K562 (cell line): ENCODE data around the gene SCLY.

Experiments used
- DMBX1 ChIP-seq: fragments of 250-450 bp; sonication (Bioruptor Pico); IDR thresholded peaks from 2 replicates; pipeline ENCODE4 v1.8.0; 2022; ENCODE audit warnings: inconsistent platforms, mild to moderate bottlenecking, moderate library complexity, borderline replicate concordance
- EZH2 ChIP-seq: IDR thresholded peaks from 2 replicates; pipeline ENCODE4 v1.6.1; 2012; ENCODE audit warnings: low read depth, mild to moderate bottlenecking, inconsistent platforms, low read length, borderline replicate concordance
- KAT2B ChIP-seq: IDR thresholded peaks from one replicate; pipeline ENCODE4 v1.6.1; 2012; ENCODE audit warnings: low read depth, mild to moderate bottlenecking, control low read depth, inconsistent platforms, low read length, moderate library complexity
- TAF1 ChIP-seq: IDR thresholded peaks from 2 replicates; pipeline ENCODE4 v1.6.1; 2011; ENCODE audit warnings: mild to moderate bottlenecking, low read length, moderate library complexity; ENCODE audit not compliant: insufficient read depth, control insufficient read depth, severe bottlenecking; ENCODE audit errors: extremely low read depth
- ZNF133 ChIP-seq: fragments of 250-450 bp; sonication (Bioruptor Pico); IDR thresholded peaks from 2 replicates; pipeline ENCODE4 v1.4.0; 2020; ENCODE audit warnings: mild to moderate bottlenecking
- ZNF444 ChIP-seq: fragments of 250-450 bp; sonication (Bioruptor Pico); IDR thresholded peaks from 2 replicates; pipeline ENCODE4 v1.4.0; 2020; ENCODE audit warnings: mild to moderate bottlenecking, moderate library complexity

GRCh38 chr2:238136820-238137537, 76.2 kb downstream of the SCLY start:
- TF ChIP-seq TAF1 (no peak), ZNF444 (no peak), KAT2B (no peak), DMBX1 (no peak), ZNF133 (no peak), EZH2 (no peak)
